ENCODE measurements around the gene METTL14.

DNA sequence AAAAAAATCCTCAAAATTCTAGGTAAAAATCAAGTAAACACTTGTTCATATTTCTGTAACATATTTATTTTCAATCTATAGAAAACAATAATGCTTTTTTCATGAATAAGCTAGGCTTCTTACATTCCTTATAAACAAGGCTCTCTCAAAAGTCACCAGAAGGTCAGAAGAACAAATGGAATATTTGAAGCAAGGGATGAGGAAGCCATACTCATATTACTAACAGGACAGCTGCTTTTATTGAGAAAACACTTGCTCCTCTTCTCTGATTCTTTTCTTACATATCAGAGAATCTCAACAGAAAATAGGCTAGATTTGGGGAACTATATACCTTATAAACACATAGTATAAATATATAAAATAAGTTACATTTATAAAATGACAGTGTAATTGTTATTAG is 67.9 kb downstream of the METTL14 start:
- TF ChIP-seq, protein P1, sequence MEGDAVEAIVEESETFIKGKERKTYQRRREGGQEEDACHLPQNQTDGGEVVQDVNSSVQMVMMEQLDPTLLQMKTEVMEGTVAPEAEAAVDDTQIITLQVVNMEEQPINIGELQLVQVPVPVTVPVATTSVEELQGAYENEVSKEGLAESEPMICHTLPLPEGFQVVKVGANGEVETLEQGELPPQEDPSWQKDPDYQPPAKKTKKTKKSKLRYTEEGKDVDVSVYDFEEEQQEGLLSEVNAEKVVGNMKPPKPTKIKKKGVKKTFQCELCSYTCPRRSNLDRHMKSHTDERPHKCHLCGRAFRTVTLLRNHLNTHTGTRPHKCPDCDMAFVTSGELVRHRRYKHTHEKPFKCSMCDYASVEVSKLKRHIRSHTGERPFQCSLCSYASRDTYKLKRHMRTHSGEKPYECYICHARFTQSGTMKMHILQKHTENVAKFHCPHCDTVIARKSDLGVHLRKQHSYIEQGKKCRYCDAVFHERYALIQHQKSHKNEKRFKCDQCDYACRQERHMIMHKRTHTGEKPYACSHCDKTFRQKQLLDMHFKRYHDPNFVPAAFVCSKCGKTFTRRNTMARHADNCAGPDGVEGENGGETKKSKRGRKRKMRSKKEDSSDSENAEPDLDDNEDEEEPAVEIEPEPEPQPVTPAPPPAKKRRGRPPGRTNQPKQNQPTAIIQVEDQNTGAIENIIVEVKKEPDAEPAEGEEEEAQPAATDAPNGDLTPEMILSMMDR (IDR thresholded peaks at IDR 0.05; ENCODE audit: low read length): no peak
- TF ChIP-seq EZH2phosphoT487 (IDR thresholded peaks at IDR 0.05; ENCODE audit: low read length): no peak

Data from MM.1S (cell line).